ENCODE results near the gene UPF1.

DNA sequence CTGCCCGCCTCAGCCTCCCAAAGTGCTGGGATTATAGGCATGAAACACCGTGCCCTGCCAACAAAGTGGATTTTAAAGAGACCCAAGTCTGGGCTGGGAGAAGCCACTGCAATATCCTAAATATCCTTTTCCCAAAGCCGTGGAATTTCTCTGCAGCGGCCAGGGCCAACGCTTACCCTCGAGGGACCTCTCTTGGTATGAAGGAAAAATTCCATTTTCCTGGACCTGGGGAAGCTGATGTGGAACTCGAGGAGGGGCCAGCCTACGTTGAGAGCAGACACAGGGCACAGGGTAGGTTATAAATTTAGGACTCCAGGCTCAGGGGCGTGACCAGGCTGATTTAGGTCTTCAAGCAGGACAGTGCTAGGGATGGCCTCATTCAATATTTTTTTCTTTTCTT, 17.7 kb upstream of the UPF1 start:
- TF ChIP-seq SUZ12 (IDR thresholded peaks at IDR 0.05; ENCODE audit: extremely low read depth, insufficient read depth, insufficient read length) = no peak
- no peak for TF ChIP-seq YY1 (IDR thresholded peaks at IDR 0.05; ENCODE audit: insufficient read depth, insufficient read length)

Data from NT2/D1 (cell line).